GM08714 (cell line): Measurements from ENCODE around the gene HSFY1.
"Not testable (repeated sequence)": the region's sequence is repeated elsewhere in the genome, so short reads cannot be mapped to it uniquely, and the experiment has no call there.

ENCODE experiments used
- H3K4me3 ChIP-seq: fragments of 200-500 bp; sonication (Bioruptor generic); 2 replicates; pipeline ENCODE4 v1.5.1; 2014; ENCODE audit warnings: mild to moderate bottlenecking, low read length, inconsistent platforms

HSFY1 gene, protein sequence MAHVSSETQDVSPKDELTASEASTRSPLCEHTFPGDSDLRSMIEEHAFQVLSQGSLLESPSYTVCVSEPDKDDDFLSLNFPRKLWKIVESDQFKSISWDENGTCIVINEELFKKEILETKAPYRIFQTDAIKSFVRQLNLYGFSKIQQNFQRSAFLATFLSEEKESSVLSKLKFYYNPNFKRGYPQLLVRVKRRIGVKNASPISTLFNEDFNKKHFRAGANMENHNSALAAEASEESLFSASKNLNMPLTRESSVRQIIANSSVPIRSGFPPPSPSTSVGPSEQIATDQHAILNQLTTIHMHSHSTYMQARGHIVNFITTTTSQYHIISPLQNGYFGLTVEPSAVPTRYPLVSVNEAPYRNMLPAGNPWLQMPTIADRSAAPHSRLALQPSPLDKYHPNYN

GRCh38 chrY:18546420-18546819, at the start of gene HSFY1:
TSS of gene HSFY1 (plus strand) at chrY:18546720. CDS start at chrY:18546788, 68 bp downstream.
- not testable (repeated sequence) for H3K4me3 ChIP-seq

- H3K4me3 ChIP-seq, result not testable (repeated sequence)
Measured at GRCh38 chrY:18504266-18504665, 42.3 kb upstream of the HSFY1 start.

DNA sequence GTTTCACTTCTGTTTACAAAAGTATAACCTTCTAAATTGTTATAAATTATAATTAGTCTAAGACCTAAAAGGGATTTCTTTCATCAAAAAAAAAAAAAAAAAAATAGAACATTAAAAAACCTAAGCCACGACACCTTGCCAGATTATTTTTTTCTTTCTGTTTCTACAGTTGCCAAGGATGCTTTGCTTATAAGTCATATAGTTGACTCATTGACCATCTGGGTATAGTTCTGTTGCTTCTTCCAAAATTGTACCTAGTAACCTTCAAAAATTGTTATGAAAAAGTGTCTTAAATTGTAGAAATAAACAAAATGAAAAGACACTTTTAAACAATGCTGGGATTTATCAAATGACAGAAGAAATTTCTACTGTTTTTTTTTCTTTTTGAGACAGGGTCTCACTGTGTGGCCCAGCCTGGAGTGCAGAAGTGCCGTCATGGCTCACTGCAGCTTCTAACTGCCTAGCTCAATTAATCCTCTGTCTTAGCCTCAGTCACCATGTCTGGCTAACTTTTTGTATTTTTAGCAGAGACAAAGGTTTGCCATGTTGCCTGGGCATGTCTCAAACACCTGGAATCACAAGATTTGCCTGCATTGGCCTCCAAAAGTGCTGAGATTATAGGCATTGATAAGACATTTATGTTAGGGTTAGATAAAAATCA, 15.4 kb upstream of the HSFY1 start:
- not testable (repeated sequence) for H3K4me3 ChIP-seq

DNA sequence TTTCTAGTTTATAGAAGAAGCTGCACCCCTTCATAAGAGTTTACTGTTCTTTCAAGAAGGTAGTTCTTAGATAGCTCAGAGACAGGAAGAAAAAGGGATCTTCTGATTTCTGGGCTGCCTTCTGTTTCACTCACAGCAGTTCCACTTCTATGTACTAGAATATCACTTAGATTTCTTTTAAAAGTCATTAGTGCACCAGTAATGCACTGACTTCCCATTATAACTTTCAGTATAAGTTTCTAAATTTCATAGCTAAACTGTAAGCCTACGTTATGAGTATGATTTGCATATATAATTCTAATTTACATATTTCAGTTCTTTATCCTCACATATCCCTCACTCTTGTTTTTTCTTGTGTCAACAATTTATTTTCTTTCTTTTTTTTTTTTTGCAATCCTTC, 7.6 kb upstream of the HSFY1 start:
- not testable (repeated sequence) for H3K4me3 ChIP-seq

- not testable (repeated sequence) for H3K4me3 ChIP-seq
Measured at GRCh38 chrY:18553132-18553531, 6.6 kb downstream of the HSFY1 start.

GRCh38 chrY:18565915-18566314, 19.4 kb downstream of the HSFY1 start:
- H3K4me3 ChIP-seq, result not testable (repeated sequence)
